Cardiac muscle cell (in vitro differentiated cells and primary cell): Measurements from ENCODE around the gene BUB1B. TPM values are rescaled to one million over a fixed set of nuclear protein-coding genes. Genes with fewer than 3 reads are reported as not detected.

Experiments used
- DNase-seq, 2 donors: peaks; one replicate each; pipeline versions ENCODE4 v3.0.0 to v3.0.0-alpha.2; 2010 to 2017; ENCODE audit warnings: low read depth in 1 of 2, low spot score in 1 of 2
- H3K27ac ChIP-seq: fragments of 200-600 bp; sonication (generic); 2 replicates; pipeline ENCODE4 v1.5.1; 2016
- H3K27me3 ChIP-seq: fragments of 200-600 bp; sonication (generic); 2 replicates; pipeline ENCODE4 v1.6.0; 2016; ENCODE audit warnings: control low read depth
- H3K36me3 ChIP-seq: fragments of 200-600 bp; sonication (generic); 2 replicates; pipeline ENCODE4 v1.5.1; 2016; ENCODE audit warnings: control low read depth
- H3K4me1 ChIP-seq: fragments of 200-600 bp; sonication (generic); 2 replicates; pipeline ENCODE4 v1.8.1; 2017; ENCODE audit warnings: low read depth, mild to moderate bottlenecking, mixed run types
- H3K4me3 ChIP-seq: fragments of 200-600 bp; sonication (generic); 2 replicates; pipeline ENCODE4 v1.5.1; 2016; ENCODE audit warnings: mild to moderate bottlenecking
- H3K9me3 ChIP-seq: fragments of 200-600 bp; sonication (generic); 2 replicates; pipeline ENCODE4 v1.5.1; 2017; ENCODE audit warnings: low read depth, mild to moderate bottlenecking, control low read depth
- polyA plus RNA-seq: library from polyadenylated mRNA; unstranded; fragments of >200 nt; fragmentation: Nextera tagmentation; extraction: Ambion mirVana; gene quantifications from 2 replicates; pipeline ENCODE4 v1.2.1, GENCODE V29; 2016
- total RNA-seq: library from RNA; depleted of rRNA; stranded (reverse); fragments of >200 nt; gene quantifications from 2 replicates; pipeline ENCODE4 v1.2.3, GENCODE V29; 2016
- TF ChIP-seq, protein P1 (sequence below): IDR thresholded peaks from 2 replicates; pipeline ENCODE4 v1.5.1; 2012; ENCODE audit warnings: low read depth, mild to moderate bottlenecking, low read length

BUB1B gene
- total and polyA plus RNA-seq, 2 experiments from 2014 or later, result 10.1 to 157 TPM

- TF ChIP-seq, protein P1, sequence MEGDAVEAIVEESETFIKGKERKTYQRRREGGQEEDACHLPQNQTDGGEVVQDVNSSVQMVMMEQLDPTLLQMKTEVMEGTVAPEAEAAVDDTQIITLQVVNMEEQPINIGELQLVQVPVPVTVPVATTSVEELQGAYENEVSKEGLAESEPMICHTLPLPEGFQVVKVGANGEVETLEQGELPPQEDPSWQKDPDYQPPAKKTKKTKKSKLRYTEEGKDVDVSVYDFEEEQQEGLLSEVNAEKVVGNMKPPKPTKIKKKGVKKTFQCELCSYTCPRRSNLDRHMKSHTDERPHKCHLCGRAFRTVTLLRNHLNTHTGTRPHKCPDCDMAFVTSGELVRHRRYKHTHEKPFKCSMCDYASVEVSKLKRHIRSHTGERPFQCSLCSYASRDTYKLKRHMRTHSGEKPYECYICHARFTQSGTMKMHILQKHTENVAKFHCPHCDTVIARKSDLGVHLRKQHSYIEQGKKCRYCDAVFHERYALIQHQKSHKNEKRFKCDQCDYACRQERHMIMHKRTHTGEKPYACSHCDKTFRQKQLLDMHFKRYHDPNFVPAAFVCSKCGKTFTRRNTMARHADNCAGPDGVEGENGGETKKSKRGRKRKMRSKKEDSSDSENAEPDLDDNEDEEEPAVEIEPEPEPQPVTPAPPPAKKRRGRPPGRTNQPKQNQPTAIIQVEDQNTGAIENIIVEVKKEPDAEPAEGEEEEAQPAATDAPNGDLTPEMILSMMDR, result no peak
- Histone ChIP-seq H3K27me3 (peaks cover 32% of the 10 kb centered on the region), H3K4me3 (no peak overlapping the region), H3K27ac (no peak overlapping the region), H3K9me3 (no peaks in the 10 kb centered on the region), H3K36me3 (no peaks in the 10 kb centered on the region), H3K4me1 (peaks cover 6% of the 10 kb centered on the region)
- no peak for DNase-seq
Observed at GRCh38 chr15:40248006-40248783, 87.3 kb downstream of the BUB1B start.

DNA sequence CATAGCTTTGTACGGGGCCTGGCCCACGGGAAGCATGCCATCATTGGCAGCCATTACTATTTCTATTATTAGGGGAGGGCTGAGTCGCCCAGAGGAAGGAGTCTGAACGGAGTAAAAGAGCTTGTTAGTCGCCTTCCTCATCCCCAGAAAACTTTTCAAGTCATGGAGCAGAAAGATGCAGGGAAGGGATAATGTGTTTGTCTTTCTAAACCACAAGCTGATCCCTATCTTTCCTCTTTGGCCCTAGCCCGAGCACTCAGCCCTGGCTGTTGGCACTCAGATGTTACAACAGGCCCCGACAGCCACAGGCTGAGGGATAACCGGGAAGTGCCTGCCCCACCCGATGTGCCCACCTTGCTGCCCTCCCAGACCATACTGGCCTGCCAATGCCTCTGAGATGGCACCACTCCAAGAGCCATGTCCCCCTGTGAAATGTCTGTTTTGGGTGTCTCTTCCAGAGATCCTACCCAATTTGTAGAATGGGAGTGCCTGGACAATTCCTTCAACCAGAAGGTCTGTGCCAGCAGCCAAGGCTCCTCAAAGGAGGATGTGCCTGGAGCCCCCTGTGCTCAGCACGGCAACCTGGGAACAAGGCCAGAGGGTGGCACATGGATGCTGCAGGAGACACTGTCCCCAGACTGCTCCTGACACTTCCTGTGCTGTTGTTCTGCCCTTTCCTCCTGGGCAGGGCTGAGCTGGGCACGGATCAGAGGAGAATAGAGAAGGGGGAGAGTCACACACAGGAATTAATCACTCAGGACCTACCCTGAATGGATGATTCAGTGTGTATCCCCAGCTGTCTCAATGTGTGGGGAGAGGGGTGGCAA, 88.8 kb downstream of the BUB1B start:
- H3K27ac ChIP-seq, result no peak overlapping the region
- H3K9me3 ChIP-seq, result no peaks in the 10 kb centered on the region
- peaks cover 6% of the 10 kb centered on the region for H3K4me1 ChIP-seq
- TF ChIP-seq, protein P1, result no peak
- H3K36me3 ChIP-seq, result no peaks in the 10 kb centered on the region
- peaks cover 46% of the 10 kb centered on the region for H3K27me3 ChIP-seq
- peak in 1 of 2 donors; percentile 26 for DNase-seq
- H3K4me3 ChIP-seq, result no peak overlapping the region

- H3K27me3 ChIP-seq, result peaks cover 47% of the 10 kb centered on the region
- no peaks in the 10 kb centered on the region for H3K9me3 ChIP-seq
- no peak overlapping the region for H3K27ac ChIP-seq
- no peak for DNase-seq
- H3K36me3 ChIP-seq, result no peaks in the 10 kb centered on the region
- H3K4me1 ChIP-seq, result peaks cover under 1% of the 10 kb centered on the region
- H3K4me3 ChIP-seq, result no peak overlapping the region
- TF ChIP-seq, protein P1, result no peak
Observed at GRCh38 chr15:40250304-40250656, 89.4 kb downstream of the BUB1B start.

- Histone ChIP-seq H3K4me3 (no peak overlapping the region), H3K27ac (no peak overlapping the region), H3K36me3 (no peaks in the 10 kb centered on the region), H3K27me3 (peaks cover 47% of the 10 kb centered on the region), H3K9me3 (no peaks in the 10 kb centered on the region), H3K4me1 (peaks cover 5% of the 10 kb centered on the region)
- DNase-seq, result no peak
- TF ChIP-seq, protein P1, result no peak
Observed at GRCh38 chr15:40250771-40251483, 90.1 kb downstream of the BUB1B start.

DNA sequence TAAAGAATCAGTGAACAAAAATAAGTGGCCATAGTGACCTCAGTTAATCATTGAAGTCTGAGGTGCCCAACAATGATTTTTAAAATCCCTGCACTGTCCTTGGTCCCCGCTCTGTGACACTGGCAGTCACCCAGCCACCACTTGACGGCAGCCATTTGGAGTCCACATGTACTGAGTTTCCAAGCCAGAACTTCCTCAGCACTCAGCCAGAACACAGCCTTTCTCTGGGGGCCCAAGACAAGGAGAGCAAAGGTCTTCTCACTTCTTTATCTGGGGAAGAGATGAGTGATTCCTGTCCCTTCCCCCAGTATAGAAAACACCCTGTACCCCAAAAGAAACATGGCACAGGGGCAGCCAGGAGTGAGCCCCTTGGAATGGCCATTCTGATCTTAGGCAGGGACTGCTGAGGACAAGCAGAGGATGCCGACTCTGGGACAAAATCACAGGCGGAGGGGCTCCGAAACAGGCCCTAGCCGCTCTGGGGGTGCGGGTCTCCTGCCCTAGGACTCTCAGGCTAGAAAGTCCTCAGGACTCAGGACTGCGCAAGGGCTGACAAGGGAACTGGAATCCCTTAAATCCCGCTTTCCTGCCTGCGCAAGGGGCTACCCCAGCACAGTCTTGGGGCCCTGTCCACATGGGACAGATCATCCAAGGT, 90.7 kb downstream of the BUB1B start:
- DNase-seq, result no peak
- Histone ChIP-seq H3K36me3 (no peaks in the 10 kb centered on the region), H3K4me3 (no peak overlapping the region), H3K27ac (no peak overlapping the region), H3K27me3 (peaks cover 47% of the 10 kb centered on the region), H3K4me1 (peaks cover 12% of the 10 kb centered on the region), H3K9me3 (no peaks in the 10 kb centered on the region)
- TF ChIP-seq, protein P1, result no peak
